GM18508 (cell line): Measurements from ENCODE around the gene GJA4.
"Not testable (repeated sequence)": the region's sequence is repeated elsewhere in the genome, so short reads cannot be mapped to it uniquely, and the experiment has no call there.

Experiments
- ATAC-seq: cut with Tn5 transposase; IDR thresholded peaks from one replicate; pipeline ENCODE4 v1.9.1; 2021; ENCODE audit warnings: moderate number of reproducible peaks; ENCODE audit not compliant: insufficient read depth, unreplicated experiment

Gene GJA4

DNA sequence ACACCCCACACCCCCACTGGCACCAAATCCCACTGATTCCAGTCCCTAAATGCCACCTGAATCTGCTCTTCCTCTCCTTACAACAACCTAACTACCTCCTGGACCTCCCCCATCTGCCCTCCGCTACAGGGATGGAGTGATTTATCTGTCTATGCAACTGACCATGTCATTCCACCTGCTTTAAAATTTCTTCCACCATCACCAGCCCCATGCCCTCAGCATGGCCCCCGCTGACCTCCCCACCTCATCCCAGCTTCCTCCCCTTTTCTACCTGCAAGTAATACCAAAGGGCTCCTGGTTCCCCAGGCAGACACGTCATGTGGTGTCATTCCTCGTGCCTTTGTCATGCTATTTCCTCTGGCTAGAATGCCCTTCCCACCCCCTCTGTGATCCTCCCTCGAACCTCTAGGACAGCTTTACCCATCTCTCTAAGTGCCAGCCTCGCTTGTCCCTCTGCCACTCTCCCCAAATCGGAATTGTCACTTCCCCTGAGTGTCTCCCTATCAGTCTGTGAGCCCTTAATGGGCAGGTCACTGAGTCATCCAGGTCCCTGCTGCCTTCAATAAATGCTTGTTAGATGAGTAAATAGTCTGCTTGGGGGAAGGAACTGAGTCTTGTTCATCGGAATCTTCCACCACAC is 29.5 kb upstream of the GJA4 start:
- ATAC-seq, result no peak

DNA sequence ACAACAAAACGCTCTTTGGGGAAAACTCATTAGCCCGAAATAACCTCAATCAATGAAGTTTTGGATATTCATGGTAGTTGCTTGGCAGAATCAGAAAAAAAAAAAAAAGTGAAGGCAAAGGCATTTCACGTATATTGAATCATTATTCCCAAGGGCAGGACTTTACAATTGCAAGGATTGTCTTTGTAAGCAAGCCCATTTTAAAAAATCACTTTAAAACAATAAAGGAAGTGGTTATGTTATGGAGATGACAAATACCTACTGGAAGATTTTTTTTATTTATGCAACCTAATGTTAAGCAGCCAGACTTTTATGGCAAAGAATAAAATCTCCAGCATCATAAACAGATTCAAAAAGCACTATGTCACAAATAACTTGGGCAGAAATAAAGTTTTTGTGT is 23.9 kb upstream of the GJA4 start:
- no peak for ATAC-seq

DNA sequence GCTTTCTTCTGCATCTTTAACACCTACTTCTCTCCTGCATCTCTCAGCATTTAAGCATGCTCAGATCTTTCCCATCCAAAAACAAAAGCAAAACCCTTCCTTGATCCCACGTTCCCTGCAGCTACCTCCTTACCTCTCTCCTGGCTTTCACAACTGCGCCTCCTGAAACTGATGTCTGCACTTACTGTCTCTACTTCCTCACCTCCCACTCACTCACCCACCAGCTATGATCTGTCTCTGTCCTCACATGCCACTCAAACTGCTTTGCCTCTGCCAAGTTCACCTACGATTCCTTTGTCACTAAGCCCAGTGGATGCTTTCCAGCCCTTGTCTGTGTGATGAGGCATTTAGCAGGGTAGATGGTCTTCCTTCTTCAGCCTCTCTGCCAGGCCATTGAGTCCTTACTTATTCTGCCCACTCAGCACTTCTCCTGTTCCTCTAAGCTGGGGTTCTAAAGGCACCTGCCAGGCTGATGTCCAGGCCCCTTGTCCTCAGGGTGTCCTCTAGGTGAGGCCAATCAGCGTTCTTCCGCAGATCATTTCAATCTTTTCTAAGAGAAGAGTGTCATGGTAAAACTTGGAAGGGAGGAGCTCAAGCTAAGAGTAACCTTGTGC is 21.8 kb upstream of the GJA4 start:
- ATAC-seq, result no peak

DNA sequence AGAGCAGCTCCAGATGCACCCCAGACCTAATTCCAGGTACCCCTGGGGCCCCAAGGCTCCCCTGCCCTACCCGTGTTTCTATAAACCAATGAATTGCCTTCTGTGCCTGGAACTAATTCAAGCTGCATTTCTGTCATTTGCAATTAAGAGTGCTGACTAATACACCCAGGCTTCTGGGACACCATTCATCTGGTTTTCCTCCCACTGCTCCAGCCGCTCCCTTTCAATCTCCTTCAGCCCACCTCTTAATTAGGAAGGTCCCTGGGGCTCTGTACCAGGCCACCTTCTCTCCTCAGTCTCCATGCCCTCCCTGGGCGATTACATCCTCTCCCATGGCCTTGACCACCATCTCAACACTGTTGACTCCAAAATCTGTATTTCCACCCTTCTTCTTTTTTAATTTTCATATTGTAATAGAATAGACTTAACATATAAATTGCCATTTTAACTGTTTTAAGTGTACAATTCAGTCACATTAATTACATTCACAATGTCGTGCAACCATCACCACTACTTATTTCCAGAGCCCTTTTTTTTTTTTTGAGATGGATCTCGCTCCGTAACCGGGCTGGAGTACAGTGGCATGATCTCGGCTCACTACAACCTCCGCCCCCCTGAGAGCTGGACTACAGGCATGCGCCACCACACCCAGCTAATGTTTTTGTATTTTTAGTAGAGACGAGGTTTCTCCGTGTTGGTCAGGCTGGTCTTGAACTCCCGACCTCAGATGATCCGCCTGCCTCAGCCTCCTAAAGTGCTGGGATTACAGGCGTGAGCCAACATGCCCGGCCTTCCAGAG is 21.0 kb upstream of the GJA4 start:
- no peak for ATAC-seq

DNA sequence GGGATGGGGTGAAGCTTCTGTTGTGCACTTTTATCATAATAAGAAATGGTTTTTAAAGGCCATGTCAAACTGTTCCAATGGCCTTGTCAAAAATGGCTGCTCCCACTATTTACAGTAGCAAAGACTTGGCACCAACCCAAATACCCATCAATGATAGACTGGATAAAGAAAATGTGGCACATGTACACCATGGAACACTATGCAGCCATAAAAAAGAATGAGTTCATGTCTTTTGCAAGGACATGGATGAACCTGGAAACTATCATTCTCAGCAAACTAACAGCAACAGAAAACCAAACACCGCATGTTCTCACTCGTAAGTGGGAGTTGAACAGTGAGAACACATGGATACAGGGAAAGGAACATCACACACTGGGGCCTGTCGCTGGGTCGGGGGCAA is 19.7 kb upstream of the GJA4 start:
- ATAC-seq, result not testable (repeated sequence)

DNA sequence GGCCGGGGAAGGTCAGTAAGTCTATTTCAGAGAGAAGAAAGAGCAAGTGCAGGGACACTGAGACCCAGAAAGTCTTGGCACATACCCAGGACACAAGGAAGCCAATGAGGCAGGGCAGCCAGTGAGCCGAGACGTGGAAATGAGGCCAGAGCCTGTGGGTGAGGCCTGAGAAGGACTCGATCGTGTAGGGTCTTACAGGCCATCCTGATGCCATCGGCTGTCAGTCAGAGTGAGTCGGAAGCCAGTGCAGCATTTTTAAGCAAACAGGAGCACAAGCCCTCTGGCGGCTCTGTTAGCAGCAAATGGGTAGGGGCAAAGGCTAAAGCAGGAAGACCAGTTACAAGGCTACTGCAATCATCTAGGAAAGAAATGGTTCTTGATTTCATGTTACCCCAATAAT is 17.8 kb upstream of the GJA4 start:
- ATAC-seq, result no peak

DNA sequence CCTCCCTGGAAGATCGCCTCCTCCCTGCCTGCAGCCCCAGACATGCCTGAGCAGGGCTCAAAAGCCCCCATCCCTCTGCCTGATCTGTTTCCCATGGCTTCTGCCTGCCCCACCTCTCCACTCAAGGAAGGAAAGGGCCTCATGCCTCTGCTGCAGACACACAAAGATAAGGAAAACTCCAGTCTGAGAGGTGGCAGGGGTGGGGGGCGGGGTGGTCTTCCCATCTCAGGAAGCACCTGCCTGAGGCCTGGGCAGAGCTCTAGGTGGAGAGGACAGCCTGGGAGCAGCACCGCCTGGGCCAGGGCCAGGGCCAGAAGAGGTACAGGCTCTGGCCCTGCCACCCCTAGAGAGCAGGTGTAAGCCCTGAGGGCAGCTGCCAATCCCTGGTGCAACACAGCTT is 15.9 kb upstream of the GJA4 start:
- no peak for ATAC-seq

DNA sequence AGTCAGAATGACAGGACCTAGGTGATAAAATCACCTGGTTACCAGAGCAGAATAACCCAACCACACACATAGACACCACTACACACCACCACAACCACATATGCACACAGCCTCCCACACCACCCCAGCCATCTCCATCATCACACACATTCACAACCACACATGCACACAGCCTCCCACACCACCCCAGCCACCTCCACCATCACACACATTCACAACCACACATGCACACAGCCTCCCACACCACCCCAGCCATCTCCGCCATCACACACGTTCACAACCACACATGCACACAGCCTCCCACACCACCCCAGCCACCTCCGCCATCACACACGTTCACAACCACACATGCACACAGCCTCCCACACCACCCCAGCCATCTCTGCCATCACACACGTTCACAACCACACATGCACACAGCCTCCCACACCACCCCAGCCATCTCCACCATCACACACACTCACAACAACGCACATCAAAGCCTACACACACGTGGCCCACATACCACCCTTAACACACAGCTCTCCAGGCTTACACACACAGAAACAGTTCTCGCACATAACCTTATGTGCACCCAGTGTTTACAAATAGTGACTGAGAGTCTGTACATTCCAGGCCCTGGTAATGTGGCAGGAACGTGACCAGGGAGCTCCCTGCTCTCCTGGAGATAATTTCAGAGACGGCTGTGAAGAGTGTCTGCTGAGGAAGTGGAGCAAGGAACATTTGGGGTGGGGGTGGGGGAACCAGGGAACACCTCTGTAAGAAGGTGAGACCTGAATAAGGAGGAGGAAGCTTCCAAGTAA is 15.1 kb upstream of the GJA4 start:
- no peak for ATAC-seq

DNA sequence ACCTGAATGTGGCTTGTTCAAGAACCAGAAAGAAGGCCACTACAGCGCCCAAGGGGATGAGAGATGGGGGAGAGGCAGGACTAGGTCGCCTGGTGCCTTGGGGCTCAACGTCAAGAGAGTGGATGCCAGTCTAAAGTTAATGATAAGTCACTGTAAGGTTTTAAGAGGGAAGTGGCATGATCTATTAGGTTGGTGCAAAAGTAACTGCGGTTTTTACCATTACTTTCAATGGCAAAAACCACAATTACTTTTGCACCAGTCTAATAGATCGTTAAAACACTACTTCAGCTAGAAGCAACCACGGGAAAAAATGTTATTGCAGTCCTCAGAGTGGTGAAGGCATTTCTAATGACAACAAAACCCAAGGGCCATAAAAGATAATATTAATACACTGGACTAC is 14.4 kb upstream of the GJA4 start:
- no peak for ATAC-seq

DNA sequence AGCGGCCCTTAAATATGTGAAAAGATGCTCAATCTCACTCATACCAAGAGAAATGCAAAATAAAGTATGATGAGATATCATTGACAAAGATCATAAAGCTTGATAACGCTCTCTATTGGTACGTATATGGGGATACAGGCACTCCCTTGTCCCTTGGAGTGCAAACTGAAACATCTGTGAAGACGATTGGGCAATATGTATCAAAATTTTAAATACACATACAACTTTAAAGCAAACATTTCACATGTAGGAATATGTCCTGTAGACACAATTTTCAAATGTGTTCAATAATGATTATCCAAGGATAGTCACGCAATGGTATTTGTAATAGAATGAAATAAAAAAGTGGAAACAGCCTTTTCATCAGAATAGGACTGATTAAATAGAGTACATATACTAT is 13.8 kb upstream of the GJA4 start:
- no peak for ATAC-seq

DNA sequence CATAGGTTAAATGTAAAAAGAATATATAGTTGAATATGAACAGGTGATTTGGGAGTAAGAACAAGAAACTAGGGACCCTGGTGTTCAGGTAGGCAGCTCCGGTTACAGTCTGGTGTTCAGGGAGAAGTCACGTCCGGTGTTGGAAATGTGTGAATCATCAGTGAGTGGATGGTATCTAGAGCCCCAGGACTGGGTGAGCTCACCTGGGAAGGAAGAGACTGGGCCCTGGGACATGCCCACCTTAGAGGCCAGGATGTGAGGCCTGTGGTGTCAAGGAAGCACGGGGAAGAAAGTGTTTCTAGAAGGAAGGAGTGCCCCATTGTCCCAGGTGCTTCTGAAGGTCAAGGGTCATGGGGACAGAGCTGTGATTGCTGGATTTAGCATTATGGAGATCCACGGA is 13.3 kb upstream of the GJA4 start:
- ATAC-seq, result no peak

DNA sequence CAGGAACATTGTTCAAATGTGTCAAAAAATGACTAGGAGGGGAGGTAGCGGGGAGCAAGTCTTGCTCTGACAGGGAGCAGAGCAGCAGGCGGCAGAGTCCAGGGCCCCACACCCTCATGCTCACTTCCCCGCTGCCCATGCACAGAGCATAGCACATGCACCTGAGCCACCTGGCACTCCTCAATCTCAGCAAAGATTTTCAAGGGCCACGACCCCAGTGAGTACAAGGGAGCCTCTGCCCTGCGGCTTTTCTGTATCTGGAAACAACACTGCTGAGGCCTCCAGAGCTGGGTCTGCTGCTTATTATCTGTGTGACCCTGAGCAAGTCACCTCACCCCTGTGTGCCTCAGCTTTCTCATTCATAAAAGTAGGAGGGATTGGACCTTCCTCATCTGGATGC is 12.8 kb upstream of the GJA4 start:
- ATAC-seq, result no peak

DNA sequence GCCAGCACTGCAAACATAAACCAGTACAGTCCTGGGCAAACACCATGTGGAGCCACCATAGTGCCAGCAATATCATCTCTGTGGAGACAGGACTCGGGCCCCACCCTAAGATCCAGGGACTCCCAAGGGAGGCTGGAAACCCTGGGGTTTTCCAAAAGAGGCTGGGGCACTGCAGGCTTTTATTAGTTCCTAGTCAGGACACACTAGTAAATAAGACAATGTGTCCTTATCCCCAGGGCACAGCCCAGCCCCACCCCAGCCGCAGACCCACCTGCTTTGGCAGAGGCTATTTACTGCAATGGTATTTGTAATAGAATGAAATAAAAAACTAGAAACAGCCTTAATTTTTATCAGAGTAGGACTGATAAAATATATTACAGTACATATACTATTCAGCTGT is 12.3 kb upstream of the GJA4 start:
- no peak for ATAC-seq

DNA sequence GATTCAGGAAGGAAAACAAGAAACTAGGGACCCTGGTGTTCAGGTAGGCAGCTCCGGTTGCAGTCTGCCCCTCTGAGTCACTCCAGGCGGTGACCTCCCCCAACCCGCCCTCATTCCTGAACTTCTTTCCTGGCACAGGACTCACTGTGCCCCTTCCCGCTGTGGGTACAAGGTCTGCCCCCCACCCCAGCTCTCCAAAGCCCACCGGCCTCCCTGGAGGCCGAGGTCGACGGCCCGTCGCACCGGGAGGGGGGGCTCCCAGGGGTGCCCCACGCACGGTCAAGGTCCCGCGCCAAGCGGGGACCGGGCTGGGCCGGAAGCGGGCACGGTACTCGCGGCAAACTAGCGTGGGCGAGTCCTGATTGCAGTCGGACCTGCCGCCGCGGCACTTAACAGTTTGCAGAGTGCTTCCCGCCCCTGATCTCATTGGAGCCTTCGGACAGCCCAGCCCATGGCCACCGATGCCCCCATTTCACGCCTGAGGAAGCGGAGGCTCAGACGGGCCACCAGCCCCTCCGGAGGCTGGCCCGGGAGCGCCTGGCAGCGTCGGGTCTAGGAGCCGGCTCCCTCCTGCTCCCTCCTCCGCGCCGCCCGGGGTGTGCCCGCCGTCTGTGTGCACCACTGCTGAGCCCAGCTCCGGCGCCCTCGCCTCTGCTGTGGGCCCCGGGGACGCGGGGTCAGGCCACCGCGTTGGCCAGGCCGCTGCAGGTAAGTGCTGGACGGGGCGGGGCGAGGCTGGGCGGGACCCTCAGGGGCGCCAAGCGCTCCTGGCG is 11.5 kb upstream of the GJA4 start, which contains the start of gene GJB3:
Gene GJB3 (plus strand): TSS at position 144 of the 773 bp plus-strand sequence. CDS start 3,549 bp downstream, outside the sequence.
- ATAC-seq, result no peak

DNA sequence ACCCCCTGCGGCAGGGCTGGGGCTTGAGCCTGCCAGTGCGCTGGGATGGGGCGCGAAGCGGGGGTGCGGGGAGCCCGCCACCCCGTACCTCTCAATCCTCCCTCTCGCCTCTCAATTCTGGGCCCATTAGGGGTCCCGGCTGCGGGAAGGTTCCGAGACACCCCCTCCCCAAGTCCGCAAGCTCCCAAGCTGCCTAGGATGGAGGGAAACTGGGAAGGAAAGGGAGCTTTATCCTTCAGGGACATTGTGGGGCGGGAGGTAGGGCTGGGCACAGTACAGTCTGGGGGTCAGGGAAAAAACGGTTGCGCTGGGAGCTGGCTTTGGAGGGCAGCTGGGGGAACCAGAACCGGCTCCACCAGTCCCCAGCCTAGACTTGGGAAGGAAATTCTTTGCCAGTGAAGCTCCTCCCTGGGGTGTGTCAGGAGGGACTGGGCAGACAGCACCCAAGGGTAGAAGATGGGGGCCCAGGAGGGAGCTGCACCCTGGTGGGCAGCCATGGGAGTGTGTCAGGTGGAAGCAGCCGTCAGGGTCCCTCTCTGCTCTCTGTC is 10.9 kb upstream of the GJA4 start:
- no peak for ATAC-seq

DNA sequence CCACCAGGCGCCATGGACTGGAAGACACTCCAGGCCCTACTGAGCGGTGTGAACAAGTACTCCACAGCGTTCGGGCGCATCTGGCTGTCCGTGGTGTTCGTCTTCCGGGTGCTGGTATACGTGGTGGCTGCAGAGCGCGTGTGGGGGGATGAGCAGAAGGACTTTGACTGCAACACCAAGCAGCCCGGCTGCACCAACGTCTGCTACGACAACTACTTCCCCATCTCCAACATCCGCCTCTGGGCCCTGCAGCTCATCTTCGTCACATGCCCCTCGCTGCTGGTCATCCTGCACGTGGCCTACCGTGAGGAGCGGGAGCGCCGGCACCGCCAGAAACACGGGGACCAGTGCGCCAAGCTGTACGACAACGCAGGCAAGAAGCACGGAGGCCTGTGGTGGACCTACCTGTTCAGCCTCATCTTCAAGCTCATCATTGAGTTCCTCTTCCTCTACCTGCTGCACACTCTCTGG is 8.0 kb upstream of the GJA4 start:
- no peak for ATAC-seq

DNA sequence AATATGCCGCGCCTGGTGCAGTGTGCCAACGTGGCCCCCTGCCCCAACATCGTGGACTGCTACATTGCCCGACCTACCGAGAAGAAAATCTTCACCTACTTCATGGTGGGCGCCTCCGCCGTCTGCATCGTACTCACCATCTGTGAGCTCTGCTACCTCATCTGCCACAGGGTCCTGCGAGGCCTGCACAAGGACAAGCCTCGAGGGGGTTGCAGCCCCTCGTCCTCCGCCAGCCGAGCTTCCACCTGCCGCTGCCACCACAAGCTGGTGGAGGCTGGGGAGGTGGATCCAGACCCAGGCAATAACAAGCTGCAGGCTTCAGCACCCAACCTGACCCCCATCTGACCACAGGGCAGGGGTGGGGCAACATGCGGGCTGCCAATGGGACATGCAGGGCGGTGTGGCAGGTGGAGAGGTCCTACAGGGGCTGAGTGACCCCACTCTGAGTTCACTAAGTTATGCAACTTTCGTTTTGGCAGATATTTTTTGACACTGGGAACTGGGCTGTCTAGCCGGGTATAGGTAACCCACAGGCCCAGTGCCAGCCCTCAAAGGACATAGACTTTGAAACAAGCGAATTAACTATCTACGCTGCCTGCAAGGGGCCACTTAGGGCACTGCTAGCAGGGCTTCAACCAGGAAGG is 7.4 kb upstream of the GJA4 start:
- ATAC-seq, result no peak

DNA sequence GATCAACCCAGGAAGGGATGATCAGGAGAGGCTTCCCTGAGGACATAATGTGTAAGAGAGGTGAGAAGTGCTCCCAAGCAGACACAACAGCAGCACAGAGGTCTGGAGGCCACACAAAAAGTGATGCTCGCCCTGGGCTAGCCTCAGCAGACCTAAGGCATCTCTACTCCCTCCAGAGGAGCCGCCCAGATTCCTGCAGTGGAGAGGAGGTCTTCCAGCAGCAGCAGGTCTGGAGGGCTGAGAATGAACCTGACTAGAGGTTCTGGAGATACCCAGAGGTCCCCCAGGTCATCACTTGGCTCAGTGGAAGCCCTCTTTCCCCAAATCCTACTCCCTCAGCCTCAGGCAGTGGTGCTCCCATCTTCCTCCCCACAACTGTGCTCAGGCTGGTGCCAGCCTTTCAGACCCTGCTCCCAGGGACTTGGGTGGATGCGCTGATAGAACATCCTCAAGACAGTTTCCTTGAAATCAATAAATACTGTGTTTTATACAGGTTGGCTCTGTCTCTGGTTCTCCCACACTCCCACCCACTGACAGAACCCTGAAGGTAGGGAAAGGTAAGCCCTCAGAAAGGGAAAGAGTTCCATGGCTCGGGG is 6.8 kb upstream of the GJA4 start:
- no peak for ATAC-seq
